Natural killer cell (primary cell): ENCODE data around the gene CLPSL2. TPM values are rescaled to one million over a fixed set of nuclear protein-coding genes. Genes with fewer than 3 reads are reported as not detected.
A peak's percentile ranks its signal among the peaks of the same experiment; 100 is the strongest.

Experiments used
- ATAC-seq, 3 donors: fragments of 150-1000 bp in 2 of 3; fragments of 200-7000 bp in 1 of 3; cut with Tn5 transposase; 1 replicate in 1 of 3; 2 replicates in 2 of 3; pipeline ENCODE4 v1.10.0; 2021; ENCODE audit warnings: mild to moderate bottlenecking in 2 of 3, moderate library complexity in 2 of 3
- DNase-seq, 2 donors: peaks; one replicate each; pipeline versions ENCODE4 v3.0.0 to v3.0.0-alpha.2; 2013 to 2021; ENCODE audit warnings: mixed read lengths in 1 of 2
- H3K27ac ChIP-seq: one replicate; pipeline ENCODE4 v1.5.1; 2013; ENCODE audit warnings: mild to moderate bottlenecking, low read length
- H3K27me3 ChIP-seq: one replicate; pipeline ENCODE4 v1.6.1; 2013; ENCODE audit warnings: low read length; ENCODE audit not compliant: control insufficient read depth, insufficient read depth
- H3K36me3 ChIP-seq: one replicate; pipeline ENCODE4 v1.6.1; 2013; ENCODE audit warnings: low read length; ENCODE audit not compliant: control insufficient read depth, insufficient read depth
- H3K4me1 ChIP-seq: one replicate; pipeline ENCODE4 v1.6.1; 2013; ENCODE audit warnings: low read length; ENCODE audit not compliant: control insufficient read depth, insufficient read depth
- H3K4me3 ChIP-seq: one replicate; pipeline ENCODE4 v1.5.1; 2013; ENCODE audit warnings: low read length
- H3K9me3 ChIP-seq: one replicate; pipeline ENCODE4 v1.6.1; 2013; ENCODE audit warnings: low read length; ENCODE audit not compliant: control insufficient read depth, insufficient read depth
- H3K27ac Mint-ChIP-seq, 2 donors: one replicate each; pipeline ENCODE4 v1.8.0; 2022; ENCODE audit warnings: mild to moderate bottlenecking in 2 of 2, mixed read lengths in 2 of 2, moderate library complexity in 1 of 2
- H3K27me3 Mint-ChIP-seq, 2 donors: one replicate each; pipeline ENCODE4 v1.8.0; 2022; ENCODE audit warnings: low read depth in 2 of 2, mixed read lengths in 2 of 2
- H3K36me3 Mint-ChIP-seq: one replicate; pipeline ENCODE4 v1.8.0; 2022; ENCODE audit warnings: mixed read lengths
- H3K4me1 Mint-ChIP-seq, 2 donors: one replicate each; pipeline ENCODE4 v1.8.0; 2022; ENCODE audit warnings: mixed read lengths in 2 of 2
- H3K4me3 Mint-ChIP-seq: one replicate; pipeline ENCODE4 v1.8.0; 2022; ENCODE audit warnings: mild to moderate bottlenecking, moderate library complexity, mixed read lengths
- H3K9me3 Mint-ChIP-seq, 2 donors: one replicate each; pipeline ENCODE4 v1.8.0; 2022; ENCODE audit warnings: mixed read lengths in 2 of 2
- CTCF ChIP-seq: fragments of 200-600 bp; IDR thresholded peaks from one replicate; pipeline ENCODE4 v1.8.0; 2022; ENCODE audit warnings: antibody characterized with exemption
- WGBS: methylation state at CpG from one replicate; pipeline ENCODE4 v1.1.7; 2013; ENCODE audit warnings: missing lambda C conversion rate; ENCODE audit not compliant: insufficient coverage; 5-methylcytosine and 5-hydroxymethylcytosine counted together
- intact Hi-C: fragments of 100-400 bp; cut with micrococcal nuclease; formaldehyde crosslinking; loops from one replicate; pipeline ENCODE4 v1.14.2; 2022
- total RNA-seq, 4 donors: library from RNA; stranded (reverse); fragments of 120-200 nt in 1 of 4; gene quantifications; one replicate each; pipeline versions ENCODE4 v1.2.3 to v1.2.4, GENCODE V29; 2013 to 2022

Gene CLPSL2
- total RNA-seq, 3 donors from 2014 or later (not counting 1 experiment from before 2014, with no cell fraction given): not detected

GRCh38 chr6:35775031-35775430, 1.4 kb upstream of the CLPSL2 start:
- DNase-seq: no peak
- Mint-ChIP-seq H3K27ac (no peak overlapping the region), H3K27me3 (peaks cover 20 to 28% of the 10 kb centered on the region in 2 donors), H3K4me1 (peaks cover 0 to 5% of the 10 kb centered on the region in 2 donors), H3K9me3 (no peaks in the 10 kb centered on the region), H3K4me3 (no peak overlapping the region), H3K36me3 (no peaks in the 10 kb centered on the region)
- peaks cover 6% of the 10 kb centered on the region for H3K27me3 ChIP-seq
- H3K36me3 ChIP-seq: no peaks in the 10 kb centered on the region
- no peak for ATAC-seq
- no peak for TF ChIP-seq CTCF
- intact Hi-C loops: no loop called here
- no peaks in the 10 kb centered on the region for H3K9me3 ChIP-seq
- H3K27ac ChIP-seq: no peak overlapping the region
- WGBS: 93% methylated on average over 6 of the region's 6 CpGs
- no peak overlapping the region for H3K4me3 ChIP-seq
- peaks cover 10% of the 10 kb centered on the region for H3K4me1 ChIP-seq

- DNase-seq (no peak), ATAC-seq (no peak)
- Mint-ChIP-seq H3K27ac (no peak overlapping the region), H3K4me1 (peaks cover 0 to 5% of the 10 kb centered on the region in 2 donors), H3K27me3 (peaks cover 27 to 47% of the 10 kb centered on the region in 2 donors), H3K4me3 (peak overlapping the region; percentile 69), H3K36me3 (no peaks in the 10 kb centered on the region), H3K9me3 (no peaks in the 10 kb centered on the region)
- Histone ChIP-seq H3K4me1 (peaks cover 10% of the 10 kb centered on the region), H3K27ac (no peak overlapping the region), H3K36me3 (no peaks in the 10 kb centered on the region), H3K9me3 (no peaks in the 10 kb centered on the region), H3K27me3 (peaks cover 6% of the 10 kb centered on the region), H3K4me3 (no peak overlapping the region)
- intact Hi-C loops: no loop called here
- WGBS: 91% methylated on average over 9 of the region's 10 CpGs
- TF ChIP-seq CTCF: no peak
Observed at GRCh38 chr6:35777356-35778102, 1.1 kb downstream of the CLPSL2 start.

GRCh38 chr6:35778437-35778836, 2.0 kb downstream of the CLPSL2 start:
- peaks cover 6% of the 10 kb centered on the region for H3K27me3 ChIP-seq
- H3K36me3 Mint-ChIP-seq: no peaks in the 10 kb centered on the region
- intact Hi-C loops: no loop called here
- DNase-seq (no peak), ATAC-seq (no peak)
- H3K4me3 Mint-ChIP-seq: no peak overlapping the region
- H3K4me1 ChIP-seq: peaks cover 10% of the 10 kb centered on the region
- no peaks in the 10 kb centered on the region for H3K9me3 ChIP-seq
- H3K9me3 Mint-ChIP-seq: no peaks in the 10 kb centered on the region
- no peaks in the 10 kb centered on the region for H3K36me3 ChIP-seq
- H3K4me3 ChIP-seq: no peak overlapping the region
- no peak overlapping the region for H3K27ac ChIP-seq
- TF ChIP-seq CTCF: no peak
- WGBS: 97% methylated on average over 2 of the region's 2 CpGs
- H3K27me3 Mint-ChIP-seq: peaks cover 27 to 47% of the 10 kb centered on the region in 2 donors
- no peak overlapping the region for H3K27ac Mint-ChIP-seq
- peaks cover 0 to 5% of the 10 kb centered on the region in 2 donors for H3K4me1 Mint-ChIP-seq

GRCh38 chr6:35780719-35781118, 4.3 kb downstream of the CLPSL2 start, which contains the start of gene CLPSL1:
Gene CLPSL1 (plus strand): TSS chr6:35781019. CDS start chr6:35781111, 92 bp downstream.
- DNase-seq (no peak), ATAC-seq (no peak)
- Histone ChIP-seq H3K4me1 (peaks cover 10% of the 10 kb centered on the region), H3K9me3 (no peaks in the 10 kb centered on the region), H3K27ac (no peak within 1 kb of the TSS), H3K27me3 (peaks cover 5% of the 10 kb centered on the region), H3K4me3 (no peak within 1 kb of the TSS), H3K36me3 (no peaks in the 10 kb centered on the region)
- 90% methylated on average over 6 of the region's 7 CpGs for WGBS
- H3K36me3 Mint-ChIP-seq: no peaks in the 10 kb centered on the region
- TF ChIP-seq CTCF: no peak
- H3K9me3 Mint-ChIP-seq: no peaks in the 10 kb centered on the region
- peaks cover 32 to 51% of the 10 kb centered on the region in 2 donors for H3K27me3 Mint-ChIP-seq
- H3K4me3 Mint-ChIP-seq: no peak within 1 kb of the TSS
- intact Hi-C loops: no loop called here
- H3K4me1 Mint-ChIP-seq: peaks cover 0 to 5% of the 10 kb centered on the region in 2 donors
- H3K27ac Mint-ChIP-seq: no peak within 1 kb of the TSS
